Measurements from ENCODE around the gene DLGAP4.

The DLGAP4 gene

GRCh38 chr20:36497856-36498255 lies 191.7 kb downstream of the DLGAP4 start (continued):
- TF ChIP-seq, protein P1, sequence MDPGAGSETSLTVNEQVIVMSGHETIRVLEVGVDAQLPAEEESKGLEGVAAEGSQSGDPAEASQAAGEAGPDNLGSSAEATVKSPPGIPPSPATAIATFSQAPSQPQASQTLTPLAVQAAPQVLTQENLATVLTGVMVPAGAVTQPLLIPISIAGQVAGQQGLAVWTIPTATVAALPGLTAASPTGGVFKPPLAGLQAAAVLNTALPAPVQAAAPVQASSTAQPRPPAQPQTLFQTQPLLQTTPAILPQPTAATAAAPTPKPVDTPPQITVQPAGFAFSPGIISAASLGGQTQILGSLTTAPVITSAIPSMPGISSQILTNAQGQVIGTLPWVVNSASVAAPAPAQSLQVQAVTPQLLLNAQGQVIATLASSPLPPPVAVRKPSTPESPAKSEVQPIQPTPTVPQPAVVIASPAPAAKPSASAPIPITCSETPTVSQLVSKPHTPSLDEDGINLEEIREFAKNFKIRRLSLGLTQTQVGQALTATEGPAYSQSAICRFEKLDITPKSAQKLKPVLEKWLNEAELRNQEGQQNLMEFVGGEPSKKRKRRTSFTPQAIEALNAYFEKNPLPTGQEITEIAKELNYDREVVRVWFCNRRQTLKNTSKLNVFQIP (CRISPR knock-in tag; IDR thresholded peaks at IDR 0.05; ENCODE audit: borderline replicate concordance, low read depth): no peak

DNA sequence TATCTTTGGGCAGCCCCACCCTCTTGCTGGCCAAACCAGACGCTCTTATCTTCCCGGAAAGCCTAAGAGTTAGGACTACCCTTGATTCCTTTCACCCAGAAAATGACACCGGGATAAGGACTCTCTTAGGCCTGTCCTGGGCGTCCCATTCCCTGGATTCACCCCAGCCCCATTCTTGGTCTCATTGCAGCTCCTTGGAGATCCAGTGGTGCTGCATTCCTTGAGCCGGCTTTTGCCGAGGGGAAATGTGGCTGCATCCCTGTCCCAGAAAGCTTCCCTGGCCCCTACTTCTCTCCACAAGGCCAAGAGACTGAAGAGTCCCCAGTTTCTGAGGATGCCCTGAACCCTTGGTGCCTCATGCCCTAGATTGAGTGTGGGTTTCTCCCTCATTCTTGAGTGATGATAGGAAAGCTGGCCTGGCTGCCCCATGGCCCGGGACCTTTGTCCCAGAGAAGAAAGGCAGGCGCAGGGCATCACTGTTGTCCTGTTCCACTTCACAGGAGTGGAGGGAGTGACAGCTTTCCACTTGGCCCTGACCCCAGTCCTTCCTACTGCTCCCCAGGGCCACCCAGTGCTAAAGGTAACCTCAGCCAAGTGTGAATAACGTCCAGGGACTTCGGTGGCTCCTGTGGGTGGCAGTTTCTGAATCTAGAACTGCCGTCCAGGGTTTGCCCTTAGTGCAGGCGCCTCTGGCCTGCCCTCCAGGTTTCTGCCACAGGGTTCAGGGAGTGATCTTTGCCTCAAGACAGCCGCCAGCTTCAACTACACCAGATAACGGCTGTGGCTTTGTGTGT lies 192.4 kb downstream of the DLGAP4 start:
- TF ChIP-seq TSHZ2 (CRISPR knock-in tag; IDR thresholded peaks at IDR 0.05): no peak
- no peak for ATAC-seq

DNA sequence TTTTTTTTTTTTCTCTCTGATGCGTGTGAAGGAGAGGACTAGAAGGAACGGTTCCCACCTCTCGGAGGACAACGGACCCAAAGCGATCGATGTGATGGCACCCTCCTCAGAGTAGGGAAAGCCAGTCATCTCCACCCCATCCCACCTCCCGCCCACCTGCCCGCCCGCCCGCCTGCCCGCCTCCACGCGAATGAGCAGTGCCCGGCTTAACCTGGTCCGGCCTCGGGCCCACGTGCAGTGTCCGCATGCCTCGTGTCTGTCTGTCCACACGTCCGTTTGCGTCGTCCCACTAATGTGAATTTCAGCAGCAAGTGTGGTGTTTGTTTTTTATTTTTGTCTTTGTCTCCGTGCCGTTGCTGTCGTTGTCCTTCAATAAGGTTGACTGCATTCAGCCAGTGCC lies 193.1 kb downstream of the DLGAP4 start:
- TF ChIP-seq TOX (CRISPR knock-in tag; IDR thresholded peaks at IDR 0.05; ENCODE audit: borderline replicate concordance): no peak
- TF ChIP-seq GLIS3 (CRISPR knock-in tag; IDR thresholded peaks at IDR 0.05): no peak
- no peak for TF ChIP-seq BACH2 (CRISPR knock-in tag; IDR thresholded peaks at IDR 0.05; ENCODE audit: borderline replicate concordance)
- no peak for TF ChIP-seq CSDC2 (CRISPR knock-in tag; IDR thresholded peaks at IDR 0.05)
- no peak for TF ChIP-seq PPARA (CRISPR knock-in tag; IDR thresholded peaks at IDR 0.05; ENCODE audit: borderline replicate concordance)
- no peak for TF ChIP-seq ESRRG (CRISPR knock-in tag; IDR thresholded peaks at IDR 0.05)
- no peak for TF ChIP-seq ZNF565 (CRISPR knock-in tag; conservative IDR thresholded peaks at IDR 0.05; ENCODE audit: low read depth)
- no peak for TF ChIP-seq ZNF8 (CRISPR knock-in tag; IDR thresholded peaks at IDR 0.05)
- TF ChIP-seq RARB (CRISPR knock-in tag; IDR thresholded peaks at IDR 0.05): no peak
- TF ChIP-seq ZFP3 (CRISPR knock-in tag; IDR thresholded peaks at IDR 0.05): no peak
- no peak for TF ChIP-seq SNAI2 (CRISPR knock-in tag; IDR thresholded peaks at IDR 0.05)
- TF ChIP-seq, protein P2, sequence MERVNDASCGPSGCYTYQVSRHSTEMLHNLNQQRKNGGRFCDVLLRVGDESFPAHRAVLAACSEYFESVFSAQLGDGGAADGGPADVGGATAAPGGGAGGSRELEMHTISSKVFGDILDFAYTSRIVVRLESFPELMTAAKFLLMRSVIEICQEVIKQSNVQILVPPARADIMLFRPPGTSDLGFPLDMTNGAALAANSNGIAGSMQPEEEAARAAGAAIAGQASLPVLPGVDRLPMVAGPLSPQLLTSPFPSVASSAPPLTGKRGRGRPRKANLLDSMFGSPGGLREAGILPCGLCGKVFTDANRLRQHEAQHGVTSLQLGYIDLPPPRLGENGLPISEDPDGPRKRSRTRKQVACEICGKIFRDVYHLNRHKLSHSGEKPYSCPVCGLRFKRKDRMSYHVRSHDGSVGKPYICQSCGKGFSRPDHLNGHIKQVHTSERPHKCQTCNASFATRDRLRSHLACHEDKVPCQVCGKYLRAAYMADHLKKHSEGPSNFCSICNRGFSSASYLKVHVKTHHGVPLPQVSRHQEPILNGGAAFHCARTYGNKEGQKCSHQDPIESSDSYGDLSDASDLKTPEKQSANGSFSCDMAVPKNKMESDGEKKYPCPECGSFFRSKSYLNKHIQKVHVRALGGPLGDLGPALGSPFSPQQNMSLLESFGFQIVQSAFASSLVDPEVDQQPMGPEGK (CRISPR knock-in tag; IDR thresholded peaks at IDR 0.05; ENCODE audit: borderline replicate concordance): no peak
- no peak for TF ChIP-seq ZC3H10 (CRISPR knock-in tag; IDR thresholded peaks at IDR 0.05)
- TF ChIP-seq, protein P3, sequence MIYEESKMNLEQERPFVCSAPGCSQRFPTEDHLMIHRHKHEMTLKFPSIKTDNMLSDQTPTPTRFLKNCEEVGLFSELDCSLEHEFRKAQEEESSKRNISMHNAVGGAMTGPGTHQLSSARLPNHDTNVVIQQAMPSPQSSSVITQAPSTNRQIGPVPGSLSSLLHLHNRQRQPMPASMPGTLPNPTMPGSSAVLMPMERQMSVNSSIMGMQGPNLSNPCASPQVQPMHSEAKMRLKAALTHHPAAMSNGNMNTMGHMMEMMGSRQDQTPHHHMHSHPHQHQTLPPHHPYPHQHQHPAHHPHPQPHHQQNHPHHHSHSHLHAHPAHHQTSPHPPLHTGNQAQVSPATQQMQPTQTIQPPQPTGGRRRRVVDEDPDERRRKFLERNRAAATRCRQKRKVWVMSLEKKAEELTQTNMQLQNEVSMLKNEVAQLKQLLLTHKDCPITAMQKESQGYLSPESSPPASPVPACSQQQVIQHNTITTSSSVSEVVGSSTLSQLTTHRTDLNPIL (CRISPR knock-in tag; IDR thresholded peaks at IDR 0.05; ENCODE audit: low read depth): no peak
- TF ChIP-seq, protein P1 (CRISPR knock-in tag; IDR thresholded peaks at IDR 0.05; ENCODE audit: borderline replicate concordance, low read depth): no peak
- TF ChIP-seq ARNTL (CRISPR knock-in tag; IDR thresholded peaks at IDR 0.05; ENCODE audit: borderline replicate concordance, low read depth): no peak
- no peak for TF ChIP-seq ISL1 (CRISPR knock-in tag; IDR thresholded peaks at IDR 0.05)
- TF ChIP-seq ZNF70 (CRISPR knock-in tag; IDR thresholded peaks at IDR 0.05): no peak
- no peak for TF ChIP-seq ZFP30 (CRISPR knock-in tag; IDR thresholded peaks at IDR 0.05)
- TF ChIP-seq, protein P4, sequence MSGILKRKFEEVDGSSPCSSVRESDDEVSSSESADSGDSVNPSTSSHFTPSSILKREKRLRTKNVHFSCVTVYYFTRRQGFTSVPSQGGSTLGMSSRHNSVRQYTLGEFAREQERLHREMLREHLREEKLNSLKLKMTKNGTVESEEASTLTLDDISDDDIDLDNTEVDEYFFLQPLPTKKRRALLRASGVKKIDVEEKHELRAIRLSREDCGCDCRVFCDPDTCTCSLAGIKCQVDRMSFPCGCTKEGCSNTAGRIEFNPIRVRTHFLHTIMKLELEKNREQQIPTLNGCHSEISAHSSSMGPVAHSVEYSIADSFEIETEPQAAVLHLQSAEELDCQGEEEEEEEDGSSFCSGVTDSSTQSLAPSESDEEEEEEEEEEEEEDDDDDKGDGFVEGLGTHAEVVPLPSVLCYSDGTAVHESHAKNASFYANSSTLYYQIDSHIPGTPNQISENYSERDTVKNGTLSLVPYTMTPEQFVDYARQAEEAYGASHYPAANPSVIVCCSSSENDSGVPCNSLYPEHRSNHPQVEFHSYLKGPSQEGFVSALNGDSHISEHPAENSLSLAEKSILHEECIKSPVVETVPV (CRISPR knock-in tag; IDR thresholded peaks at IDR 0.05): no peak
- no peak for ATAC-seq

Data from SK-N-SH treated with all-trans-retinoic acid at 6 μM for 48 hours (cell line).